Measurements from ENCODE around the gene FAM136A. TPM values are rescaled to one million over a fixed set of nuclear protein-coding genes. Genes with fewer than 3 reads are reported as not detected.

FAM136A gene
- total and polyA plus RNA-seq, 2 of the 13 experiments (the other 11 are each of a cell fraction or from before 2014, with no cell fraction given): 77.8 to 126 TPM

DNA sequence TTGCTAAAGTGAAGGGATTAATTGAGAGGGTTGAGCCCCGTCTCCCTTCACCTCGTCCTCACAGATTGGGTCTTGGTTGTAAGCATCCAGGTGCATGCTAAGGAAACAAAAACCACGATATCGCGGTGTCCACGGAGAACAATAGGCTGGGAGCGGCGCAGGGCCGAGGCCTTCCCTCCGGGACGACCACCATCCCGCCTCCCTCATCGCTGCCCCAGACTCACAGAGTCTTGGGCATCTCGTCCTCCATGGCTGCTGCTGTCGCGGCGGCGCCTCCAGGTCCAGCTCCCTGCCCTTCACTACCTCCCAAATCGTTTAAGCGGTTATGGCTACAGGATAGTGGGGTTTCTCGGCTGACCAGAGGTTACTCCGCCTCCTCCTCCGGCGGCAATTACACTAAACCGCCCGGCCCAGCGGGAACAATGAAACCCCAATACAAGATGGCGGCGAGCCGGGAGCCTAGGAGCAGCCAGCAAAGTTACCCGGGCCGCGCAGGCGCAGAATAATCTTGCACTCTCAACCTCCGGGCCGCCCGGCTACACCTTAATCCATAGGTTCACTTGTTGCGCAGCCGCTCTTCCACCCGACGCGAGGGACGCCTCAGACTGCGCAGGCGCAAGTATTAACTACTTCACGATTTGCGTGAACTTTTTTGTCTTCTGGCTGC, 53.6 kb downstream of the FAM136A start, which contains the start of gene TIA1 (continued):
- TF ChIP-seq, protein P1, sequence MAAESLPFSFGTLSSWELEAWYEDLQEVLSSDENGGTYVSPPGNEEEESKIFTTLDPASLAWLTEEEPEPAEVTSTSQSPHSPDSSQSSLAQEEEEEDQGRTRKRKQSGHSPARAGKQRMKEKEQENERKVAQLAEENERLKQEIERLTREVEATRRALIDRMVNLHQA (CRISPR knock-in tag; IDR thresholded peaks at IDR 0.05): no peak
- TF ChIP-seq SP1 (IDR thresholded peaks at IDR 0.05) (no peak), SP1 (CRISPR knock-in tag; IDR thresholded peaks at IDR 0.05) (peak; percentile 38; the same call in 1 of the 2 replicates), DMAP1 (CRISPR knock-in tag; IDR thresholded peaks at IDR 0.05) (peak; percentile 99), MIER2 (CRISPR knock-in tag; IDR thresholded peaks at IDR 0.05) (no peak), MAF1 (CRISPR knock-in tag; IDR thresholded peaks at IDR 0.05; ENCODE audit: borderline replicate concordance) (peak; percentile 36; the same call in 1 of the 2 replicates), ZFY (CRISPR knock-in tag; IDR thresholded peaks at IDR 0.05) (peak; percentile 96), ZNF891 (CRISPR knock-in tag; IDR thresholded peaks at IDR 0.05) (peak; percentile 96), HNRNPH1 (optimal IDR thresholded peaks at IDR 0.05; ENCODE audit: low read depth, low read length) (no peak), SNAI1 (CRISPR knock-in tag; IDR thresholded peaks at IDR 0.05; ENCODE audit: borderline replicate concordance) (no peak; the same call in none of the 2 replicates), ZSCAN22 (CRISPR knock-in tag; IDR thresholded peaks at IDR 0.05) (no peak)
- TF ChIP-seq, protein P2, sequence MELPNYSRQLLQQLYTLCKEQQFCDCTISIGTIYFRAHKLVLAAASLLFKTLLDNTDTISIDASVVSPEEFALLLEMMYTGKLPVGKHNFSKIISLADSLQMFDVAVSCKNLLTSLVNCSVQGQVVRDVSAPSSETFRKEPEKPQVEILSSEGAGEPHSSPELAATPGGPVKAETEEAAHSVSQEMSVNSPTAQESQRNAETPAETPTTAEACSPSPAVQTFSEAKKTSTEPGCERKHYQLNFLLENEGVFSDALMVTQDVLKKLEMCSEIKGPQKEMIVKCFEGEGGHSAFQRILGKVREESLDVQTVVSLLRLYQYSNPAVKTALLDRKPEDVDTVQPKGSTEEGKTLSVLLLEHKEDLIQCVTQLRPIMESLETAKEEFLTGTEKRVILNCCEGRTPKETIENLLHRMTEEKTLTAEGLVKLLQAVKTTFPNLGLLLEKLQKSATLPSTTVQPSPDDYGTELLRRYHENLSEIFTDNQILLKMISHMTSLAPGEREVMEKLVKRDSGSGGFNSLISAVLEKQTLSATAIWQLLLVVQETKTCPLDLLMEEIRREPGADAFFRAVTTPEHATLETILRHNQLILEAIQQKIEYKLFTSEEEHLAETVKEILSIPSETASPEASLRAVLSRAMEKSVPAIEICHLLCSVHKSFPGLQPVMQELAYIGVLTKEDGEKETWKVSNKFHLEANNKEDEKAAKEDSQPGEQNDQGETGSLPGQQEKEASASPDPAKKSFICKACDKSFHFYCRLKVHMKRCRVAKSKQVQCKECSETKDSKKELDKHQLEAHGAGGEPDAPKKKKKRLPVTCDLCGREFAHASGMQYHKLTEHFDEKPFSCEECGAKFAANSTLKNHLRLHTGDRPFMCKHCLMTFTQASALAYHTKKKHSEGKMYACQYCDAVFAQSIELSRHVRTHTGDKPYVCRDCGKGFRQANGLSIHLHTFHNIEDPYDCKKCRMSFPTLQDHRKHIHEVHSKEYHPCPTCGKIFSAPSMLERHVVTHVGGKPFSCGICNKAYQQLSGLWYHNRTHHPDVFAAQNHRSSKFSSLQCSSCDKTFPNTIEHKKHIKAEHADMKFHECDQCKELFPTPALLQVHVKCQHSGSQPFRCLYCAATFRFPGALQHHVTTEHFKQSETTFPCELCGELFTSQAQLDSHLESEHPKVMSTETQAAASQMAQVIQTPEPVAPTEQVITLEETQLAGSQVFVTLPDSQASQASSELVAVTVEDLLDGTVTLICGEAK (IDR thresholded peaks at IDR 0.05): no peak
- TF ChIP-seq, protein P2 (CRISPR knock-in tag; IDR thresholded peaks at IDR 0.05): peak; percentile 87
- TF ChIP-seq, protein P3, sequence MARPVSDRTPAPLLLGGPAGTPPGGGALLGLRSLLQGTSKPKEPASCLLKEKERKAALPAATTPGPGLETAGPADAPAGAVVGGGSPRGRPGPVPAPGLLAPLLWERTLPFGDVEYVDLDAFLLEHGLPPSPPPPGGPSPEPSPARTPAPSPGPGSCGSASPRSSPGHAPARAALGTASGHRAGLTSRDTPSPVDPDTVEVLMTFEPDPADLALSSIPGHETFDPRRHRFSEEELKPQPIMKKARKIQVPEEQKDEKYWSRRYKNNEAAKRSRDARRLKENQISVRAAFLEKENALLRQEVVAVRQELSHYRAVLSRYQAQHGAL (CRISPR knock-in tag; IDR thresholded peaks at IDR 0.05; ENCODE audit: not compliant biosample characterization): peak; percentile 8
- TF ChIP-seq, protein P4, sequence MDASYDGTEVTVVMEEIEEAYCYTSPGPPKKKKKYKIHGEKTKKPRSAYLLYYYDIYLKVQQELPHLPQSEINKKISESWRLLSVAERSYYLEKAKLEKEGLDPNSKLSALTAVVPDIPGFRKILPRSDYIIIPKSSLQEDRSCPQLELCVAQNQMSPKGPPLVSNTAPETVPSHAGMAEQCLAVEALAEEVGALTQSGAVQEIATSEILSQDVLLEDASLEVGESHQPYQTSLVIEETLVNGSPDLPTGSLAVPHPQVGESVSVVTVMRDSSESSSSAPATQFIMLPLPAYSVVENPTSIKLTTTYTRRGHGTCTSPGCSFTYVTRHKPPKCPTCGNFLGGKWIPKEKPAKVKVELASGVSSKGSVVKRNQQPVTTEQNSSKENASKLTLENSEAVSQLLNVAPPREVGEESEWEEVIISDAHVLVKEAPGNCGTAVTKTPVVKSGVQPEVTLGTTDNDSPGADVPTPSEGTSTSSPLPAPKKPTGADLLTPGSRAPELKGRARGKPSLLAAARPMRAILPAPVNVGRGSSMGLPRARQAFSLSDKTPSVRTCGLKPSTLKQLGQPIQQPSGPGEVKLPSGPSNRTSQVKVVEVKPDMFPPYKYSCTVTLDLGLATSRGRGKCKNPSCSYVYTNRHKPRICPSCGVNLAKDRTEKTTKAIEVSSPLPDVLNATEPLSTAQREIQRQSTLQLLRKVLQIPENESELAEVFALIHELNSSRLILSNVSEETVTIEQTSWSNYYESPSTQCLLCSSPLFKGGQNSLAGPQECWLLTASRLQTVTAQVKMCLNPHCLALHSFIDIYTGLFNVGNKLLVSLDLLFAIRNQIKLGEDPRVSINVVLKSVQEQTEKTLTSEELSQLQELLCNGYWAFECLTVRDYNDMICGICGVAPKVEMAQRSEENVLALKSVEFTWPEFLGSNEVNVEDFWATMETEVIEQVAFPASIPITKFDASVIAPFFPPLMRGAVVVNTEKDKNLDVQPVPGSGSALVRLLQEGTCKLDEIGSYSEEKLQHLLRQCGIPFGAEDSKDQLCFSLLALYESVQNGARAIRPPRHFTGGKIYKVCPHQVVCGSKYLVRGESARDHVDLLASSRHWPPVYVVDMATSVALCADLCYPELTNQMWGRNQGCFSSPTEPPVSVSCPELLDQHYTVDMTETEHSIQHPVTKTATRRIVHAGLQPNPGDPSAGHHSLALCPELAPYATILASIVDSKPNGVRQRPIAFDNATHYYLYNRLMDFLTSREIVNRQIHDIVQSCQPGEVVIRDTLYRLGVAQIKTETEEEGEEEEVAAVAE (CRISPR knock-in tag; IDR thresholded peaks at IDR 0.05; ENCODE audit: borderline replicate concordance): 0 out of 2 replicates have a peak, but pooled peaks have one; percentile 13

Data from HepG2 (cell line).